ENCODE data around the gene EYA2. TPM values are rescaled to one million over a fixed set of nuclear protein-coding genes. Genes with fewer than 3 reads are reported as not detected.

EYA2 gene
- polyA plus RNA-seq, 3 donors: 0.04 to 0.16 TPM; not detected in 1

DNA sequence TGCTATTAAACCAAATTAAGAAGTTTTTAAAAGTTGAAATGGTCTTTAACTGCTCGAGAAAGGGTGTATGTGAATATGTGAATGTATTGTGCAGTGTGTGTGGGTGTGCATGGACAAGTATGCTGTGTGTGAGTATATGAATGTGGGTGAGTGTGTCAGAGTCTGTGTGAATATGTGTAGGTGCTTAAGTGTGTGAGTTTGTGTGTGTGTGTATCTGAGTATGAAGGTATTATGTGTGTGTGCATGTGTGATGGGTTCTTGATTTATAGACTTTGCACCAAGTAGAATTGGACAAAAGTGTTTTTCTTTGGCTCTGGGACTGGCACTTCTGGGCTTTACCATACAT is 21.6 kb downstream of the EYA2 start:
- Histone ChIP-seq H3K4me2 (replicated peaks; ENCODE audit: extremely low read depth, low read length, poor library complexity, severe bottlenecking) (no peak overlapping the region), H2AFZ (ENCODE audit: insufficient read depth, low read depth, low read length, poor library complexity, severe bottlenecking) (no peak overlapping the region), H3K9me3 (replicated peaks in 1 of 2; ENCODE audit: control insufficient read depth in 1 of 2, insufficient read depth in 1 of 2, low read length in 2 of 2) (peaks cover 0 to 3% of the 10 kb centered on the region in 2 donors), H3K27ac (ENCODE audit: low read depth in 1 of 2, low read length in 2 of 2) (no peak overlapping the region), H3K79me2 (ENCODE audit: insufficient read depth, low read length) (no peaks in the 10 kb centered on the region), H3K27me3 (ENCODE audit: control insufficient read depth in 2 of 2, insufficient read depth in 2 of 2, low read length in 2 of 2) (no peaks in the 10 kb centered on the region), H3K36me3 (replicated peaks in 1 of 2; ENCODE audit: control insufficient read depth in 1 of 2, insufficient read depth in 2 of 2, low read length in 2 of 2) (no peaks in the 10 kb centered on the region), H4K20me1 (ENCODE audit: insufficient read depth, low read length) (no peaks in the 10 kb centered on the region), H3K9ac (ENCODE audit: insufficient read depth, low read length, poor library complexity, severe bottlenecking) (no peak overlapping the region), H3K4me1 (ENCODE audit: control insufficient read depth in 1 of 2, insufficient read depth in 2 of 2, low read length in 2 of 2) (no peaks in the 10 kb centered on the region), H3K4me3 (replicated peaks in 1 of 3; ENCODE audit: low read depth in 2 of 3, low read length in 3 of 3) (no peak overlapping the region)
- H3K27me3 Mint-ChIP-seq (ENCODE audit: low read depth in 3 of 3): peaks cover 3 to 8% (median 4%) of the 10 kb centered on the region in 3 donors
- intact Hi-C loops (cut with micrococcal nuclease): no loop called here
- no peaks in the 10 kb centered on the region for H3K4me1 Mint-ChIP-seq
- no peak for DNase-seq
- no peaks in the 10 kb centered on the region for H3K36me3 Mint-ChIP-seq
- WGBS (ENCODE audit: insufficient coverage): 63% methylated on average over 1 of the region's 1 CpG
- H3K27ac Mint-ChIP-seq: no peak overlapping the region
- TF ChIP-seq CTCF (IDR thresholded peaks at IDR 0.05): no peak
- peaks cover 0 to 11% (median 5%) of the 10 kb centered on the region in 7 donors for H3K9me3 Mint-ChIP-seq
- no peak overlapping the region for H3K4me3 Mint-ChIP-seq

GRCh38 chr20:46917155-46917554 is 22.5 kb downstream of the EYA2 start:
- no peaks in the 10 kb centered on the region for H3K36me3 ChIP-seq (replicated peaks in 1 of 2; ENCODE audit: control insufficient read depth in 1 of 2, insufficient read depth in 2 of 2, low read length in 2 of 2)
- H3K4me2 ChIP-seq (replicated peaks; ENCODE audit: extremely low read depth, low read length, poor library complexity, severe bottlenecking): no peak overlapping the region
- no peaks in the 10 kb centered on the region for H4K20me1 ChIP-seq (ENCODE audit: insufficient read depth, low read length)
- H3K9ac ChIP-seq (ENCODE audit: insufficient read depth, low read length, poor library complexity, severe bottlenecking): no peak overlapping the region
- peaks cover 0 to 3% of the 10 kb centered on the region in 2 donors for H3K9me3 ChIP-seq (replicated peaks in 1 of 2; ENCODE audit: control insufficient read depth in 1 of 2, insufficient read depth in 1 of 2, low read length in 2 of 2)
- DNase-seq: no peak
- H3K79me2 ChIP-seq (ENCODE audit: insufficient read depth, low read length): no peaks in the 10 kb centered on the region
- Mint-ChIP-seq H3K36me3 (no peaks in the 10 kb centered on the region), H3K9me3 (peaks cover 0 to 11% (median 5%) of the 10 kb centered on the region in 7 donors), H3K4me1 (no peaks in the 10 kb centered on the region), H3K4me3 (no peak overlapping the region), H3K27ac (no peak overlapping the region), H3K27me3 (ENCODE audit: low read depth in 3 of 3) (peaks cover 3 to 9% (median 3%) of the 10 kb centered on the region in 3 donors)
- no peak overlapping the region for H2AFZ ChIP-seq (ENCODE audit: insufficient read depth, low read depth, low read length, poor library complexity, severe bottlenecking)
- TF ChIP-seq CTCF (IDR thresholded peaks at IDR 0.05): no peak
- intact Hi-C loops (cut with micrococcal nuclease): no loop called here
- no peaks in the 10 kb centered on the region for H3K4me1 ChIP-seq (ENCODE audit: control insufficient read depth in 1 of 2, insufficient read depth in 2 of 2, low read length in 2 of 2)
- H3K4me3 ChIP-seq (replicated peaks in 1 of 3; ENCODE audit: low read depth in 2 of 3, low read length in 3 of 3): no peak overlapping the region
- WGBS (ENCODE audit: insufficient coverage): 65% methylated on average over 4 of the region's 7 CpGs
- H3K27me3 ChIP-seq (ENCODE audit: control insufficient read depth in 2 of 2, insufficient read depth in 2 of 2, low read length in 2 of 2): no peaks in the 10 kb centered on the region
- H3K27ac ChIP-seq (ENCODE audit: low read depth in 1 of 2, low read length in 2 of 2): no peak overlapping the region

Data from CD14-positive monocyte (primary cell).